GDM1 (cell line): ENCODE data around the gene C1orf159.

Experiments
- DNase-seq: peaks from one replicate; lab custom pipeline; 2025; lab: John Stamatoyannopoulos, UW

C1orf159 gene

GRCh38 chr1:1038694-1039093 is 77.2 kb downstream of the C1orf159 start:
- no peak for DNase-seq

GRCh38 chr1:1037366-1038327 is 78.2 kb downstream of the C1orf159 start:
- DNase-seq: no peak

GRCh38 chr1:1035291-1035943 is 80.5 kb downstream of the C1orf159 start:
- no peak for DNase-seq

- no peak for DNase-seq
These were observed 81.5 kb downstream of the C1orf159 start for GRCh38 chr1:1034439-1034781.

GRCh38 chr1:1033731-1034438 is 82.0 kb downstream of the C1orf159 start:
- no peak for DNase-seq

- DNase-seq: peak; percentile 64
These were observed 82.8 kb downstream of the C1orf159 start for GRCh38 chr1:1033009-1033587.

GRCh38 chr1:1032424-1032823 is 83.5 kb downstream of the C1orf159 start:
- DNase-seq: no peak
